GM18951 (cell line): ENCODE measurements around the gene STK24.

Experiments
- POLR2A ChIP-seq: IDR thresholded peaks from 4 replicates; pipeline ENCODE4 v1.6.1; 2011; ENCODE audit warnings: mild to moderate bottlenecking; ENCODE audit not compliant: insufficient read length, insufficient read depth; ENCODE audit errors: extremely low read depth
- in situ Hi-C: fragments of 300-500 bp; cut with MboI; formaldehyde crosslinking; loops from one replicate; pipeline ENCODE4 v1.12.0; 2022; ENCODE audit warnings: low sequenced_read_pairs, mixed read lengths, inconsistent platforms; ENCODE audit not compliant: unreplicated experiment

STK24 gene

GRCh38 chr13:98510156-98510509, 66.8 kb downstream of the STK24 start:
- in situ Hi-C loops, result no loop called here
- no peak for TF ChIP-seq POLR2A

GRCh38 chr13:98509271-98510155, 67.4 kb downstream of the STK24 start:
- no peak for TF ChIP-seq POLR2A
- in situ Hi-C loops, result no loop called here

- in situ Hi-C loops, result no loop called here
- no peak for TF ChIP-seq POLR2A
Observed at GRCh38 chr13:98508685-98509084, 68.2 kb downstream of the STK24 start.

GRCh38 chr13:98508280-98508679, 68.6 kb downstream of the STK24 start:
- TF ChIP-seq POLR2A, result no peak
- in situ Hi-C loops, result no loop called here

- no peak for TF ChIP-seq POLR2A
- in situ Hi-C loops, result no loop called here
Observed at GRCh38 chr13:98507282-98507797, 69.6 kb downstream of the STK24 start.

- in situ Hi-C loops, result no loop called here
- TF ChIP-seq POLR2A, result no peak
Observed at GRCh38 chr13:98506728-98507230, 70.1 kb downstream of the STK24 start.

- no peak for TF ChIP-seq POLR2A
- in situ Hi-C loops, result no loop called here
Observed at GRCh38 chr13:98506322-98506721, 70.6 kb downstream of the STK24 start.

- no peak for TF ChIP-seq POLR2A
- in situ Hi-C loops, result no loop called here
Observed at GRCh38 chr13:98505217-98505616, 71.7 kb downstream of the STK24 start.

- TF ChIP-seq POLR2A, result no peak
- in situ Hi-C loops, result no loop called here
Observed at GRCh38 chr13:98504371-98504963, 72.4 kb downstream of the STK24 start.

GRCh38 chr13:98504029-98504351, 72.9 kb downstream of the STK24 start:
- in situ Hi-C loops, result no loop called here
- no peak for TF ChIP-seq POLR2A

GRCh38 chr13:98503175-98504028, 73.5 kb downstream of the STK24 start:
- in situ Hi-C loops, result no loop called here
- no peak for TF ChIP-seq POLR2A

- in situ Hi-C loops, result no loop called here
Observed at GRCh38 chr13:98500963-98501421, 75.9 kb downstream of the STK24 start.

GRCh38 chr13:98496966-98497365, 79.9 kb downstream of the STK24 start:
- TF ChIP-seq POLR2A, result no peak
- in situ Hi-C loops, result no loop called here

More at GRCh38 chr13:98500963-98501421, 75.9 kb downstream of the STK24 start:
- no peak for TF ChIP-seq POLR2A

GRCh38 chr13:98496479-98496791, 80.5 kb downstream of the STK24 start:
- no peak for TF ChIP-seq POLR2A
- in situ Hi-C loops, result no loop called here
